CD14-positive monocyte (primary cell): ENCODE measurements around the gene HSPB1. TPM values are rescaled to one million over a fixed set of nuclear protein-coding genes. Genes with fewer than 3 reads are reported as not detected.
A peak's percentile ranks its signal among the peaks of the same experiment; 100 is the strongest.

Source experiments
- DNase-seq, 3 donors: peaks; one replicate each; pipeline ENCODE4 v3.0.0-alpha.2; 2011 to 2022
- H2AFZ ChIP-seq: 2 replicates; pipeline ENCODE4 v1.6.0; 2012; ENCODE audit warnings: mild to moderate bottlenecking, low read depth, low read length, inconsistent platforms; ENCODE audit not compliant: insufficient read depth, poor library complexity, severe bottlenecking
- H3K27ac ChIP-seq, 2 donors: 1 replicate in 1 of 2; 2 replicates in 1 of 2; pipeline ENCODE4 v1.5.1; 2012 to 2013; ENCODE audit warnings: low read length in 2 of 2, control low read depth in 1 of 2, inconsistent platforms in 1 of 2, low read depth in 1 of 2, mild to moderate bottlenecking in 1 of 2
- H3K27me3 ChIP-seq, 2 donors: one replicate each; pipeline versions ENCODE4 v1.6.0 to v1.6.1; 2011 to 2013; ENCODE audit warnings: low read length in 2 of 2; ENCODE audit not compliant: control insufficient read depth in 2 of 2, insufficient read depth in 2 of 2
- H3K36me3 ChIP-seq, 2 donors: replicated peaks in 1 of 2; 1 replicate in 1 of 2; 2 replicates in 1 of 2; pipeline versions ENCODE4 v1.5.1 to v1.6.1; 2012 to 2013; ENCODE audit warnings: low read length in 2 of 2, control low read depth in 1 of 2, inconsistent platforms in 1 of 2, mild to moderate bottlenecking in 1 of 2; ENCODE audit not compliant: insufficient read depth in 2 of 2, control insufficient read depth in 1 of 2
- H3K4me1 ChIP-seq, 2 donors: 1 replicate in 1 of 2; 2 replicates in 1 of 2; pipeline versions ENCODE4 v1.5.1 to v1.6.1; 2012 to 2013; ENCODE audit warnings: low read length in 2 of 2, control low read depth in 1 of 2, inconsistent platforms in 1 of 2, mild to moderate bottlenecking in 1 of 2, moderate library complexity in 1 of 2; ENCODE audit not compliant: insufficient read depth in 2 of 2, control insufficient read depth in 1 of 2
- H3K4me2 ChIP-seq: replicated peaks from 2 replicates; pipeline ENCODE3; 2012; ENCODE audit warnings: low read length, moderate library complexity, mild to moderate bottlenecking; ENCODE audit not compliant: poor library complexity, severe bottlenecking; ENCODE audit errors: extremely low read depth
- H3K4me3 ChIP-seq, 3 experiments: fragments of 200-600 bp in 1 of 3; sonication (generic) in 1 of 3; replicated peaks in 1 of 3; 1 replicate in 2 of 3; 2 replicates in 1 of 3; pipeline ENCODE4 v1.5.1; 2011 to 2013; ENCODE audit warnings: low read length in 3 of 3, mild to moderate bottlenecking in 3 of 3, control low read depth in 2 of 3, low read depth in 2 of 3, inconsistent platforms in 1 of 3, moderate library complexity in 1 of 3
- H3K79me2 ChIP-seq: 2 replicates; pipeline ENCODE4 v1.6.0; 2012; ENCODE audit warnings: mild to moderate bottlenecking, control low read depth, inconsistent platforms, low read length, moderate library complexity; ENCODE audit not compliant: insufficient read depth
- H3K9ac ChIP-seq: 2 replicates; pipeline ENCODE4 v1.6.0; 2017; ENCODE audit warnings: low read length, mild to moderate bottlenecking; ENCODE audit not compliant: insufficient read depth, poor library complexity, severe bottlenecking
- H3K9me3 ChIP-seq, 2 donors: replicated peaks in 1 of 2; 1 replicate in 1 of 2; 2 replicates in 1 of 2; pipeline versions ENCODE4 v1.5.1 to v1.6.1; 2012 to 2013; ENCODE audit warnings: low read length in 2 of 2, control low read depth in 1 of 2; ENCODE audit not compliant: control insufficient read depth in 1 of 2, insufficient read depth in 1 of 2
- H4K20me1 ChIP-seq: 2 replicates; pipeline ENCODE4 v1.6.0; 2012; ENCODE audit warnings: mild to moderate bottlenecking, low read length, control low read depth, moderate library complexity; ENCODE audit not compliant: insufficient read depth
- H3K27ac Mint-ChIP-seq, 7 donors: one replicate each; pipeline ENCODE4 v1.8.0; 2020; ENCODE audit warnings: mild to moderate bottlenecking in 7 of 7, mixed read lengths in 7 of 7, moderate library complexity in 6 of 7, inconsistent platforms in 2 of 7
- H3K27me3 Mint-ChIP-seq, 3 donors: one replicate each; pipeline ENCODE4 v1.8.0; 2021 to 2022; ENCODE audit warnings: low read depth in 3 of 3, mild to moderate bottlenecking in 3 of 3, mixed read lengths in 3 of 3, moderate library complexity in 3 of 3, inconsistent platforms in 1 of 3
- H3K36me3 Mint-ChIP-seq, 2 donors: one replicate each; pipeline ENCODE4 v1.8.0; 2020; ENCODE audit warnings: mixed read lengths in 2 of 2, inconsistent platforms in 1 of 2, mild to moderate bottlenecking in 1 of 2
- H3K4me1 Mint-ChIP-seq: one replicate; pipeline ENCODE4 v1.8.0; 2020; ENCODE audit warnings: mild to moderate bottlenecking, mixed read lengths
- H3K4me3 Mint-ChIP-seq, 2 donors: one replicate each; pipeline ENCODE4 v1.8.0; 2020; ENCODE audit warnings: mild to moderate bottlenecking in 2 of 2, mixed read lengths in 2 of 2, moderate library complexity in 1 of 2
- H3K9me3 Mint-ChIP-seq, 7 donors: one replicate each; pipeline ENCODE4 v1.8.0; 2020 to 2022; ENCODE audit warnings: mixed read lengths in 7 of 7, mild to moderate bottlenecking in 6 of 7, moderate library complexity in 6 of 7, inconsistent platforms in 2 of 7
- CTCF ChIP-seq: fragments of 200-600 bp; IDR thresholded peaks from one replicate; pipeline ENCODE4 v1.8.0; 2022; ENCODE audit warnings: antibody characterized with exemption, mild to moderate bottlenecking
- WGBS: methylation state at CpG from one replicate; pipeline ENCODE4 v1.1.5; 2013; ENCODE audit warnings: missing lambda C conversion rate; ENCODE audit not compliant: insufficient coverage; 5-methylcytosine and 5-hydroxymethylcytosine counted together
- intact Hi-C, 2 donors: fragments of 100-400 bp; cut with micrococcal nuclease; formaldehyde crosslinking; loops; one replicate each; pipeline versions ENCODE4 v1.15.0 to v1.15.1; 2023
- polyA plus RNA-seq, 3 donors: library from polyadenylated mRNA; depleted of rRNA in 1 of 3; unstranded in 2 of 3; stranded (reverse) in 1 of 3; fragments of 300-500 nt in 2 of 3; fragments of >200 nt in 1 of 3; fragmentation: Illumina TruSeq in 2 of 3; gene quantifications; 1 replicate in 2 of 3; 2 replicates in 1 of 3; pipeline ENCODE4 v1.2.3, GENCODE V29; 2012 to 2021

The HSPB1 gene
- polyA plus RNA-seq, 3 donors, result 8.3 to 20.7 (median 8.9) TPM

GRCh38 chr7:76328389-76328788 is 25.9 kb downstream of the HSPB1 start:
- WGBS, result 65% methylated on average over 8 of the region's 15 CpGs
- Histone ChIP-seq H3K4me2 (no peak overlapping the region), H3K36me3 (peaks cover 46 to 68% of the 10 kb centered on the region in 2 donors), H2AFZ (no peak overlapping the region), H3K79me2 (peaks cover 90% of the 10 kb centered on the region), H3K9ac (no peak overlapping the region), H3K27ac (no peak overlapping the region), H3K27me3 (no peaks in the 10 kb centered on the region), H4K20me1 (peaks cover 98% of the 10 kb centered on the region), H3K4me1 (peaks cover 14 to 16% of the 10 kb centered on the region in 2 donors), H3K4me3 (no peak overlapping the region), H3K9me3 (no peaks in the 10 kb centered on the region)
- H3K27me3 Mint-ChIP-seq, result no peaks in the 10 kb centered on the region
- no peak overlapping the region for H3K4me3 Mint-ChIP-seq
- intact Hi-C loops, result no loop called here
- H3K27ac Mint-ChIP-seq, result peak overlapping the region in 2 of 7 donors; percentile 27 to 58
- H3K4me1 Mint-ChIP-seq, result peaks cover 41% of the 10 kb centered on the region
- peaks cover 43 to 74% of the 10 kb centered on the region in 2 donors for H3K36me3 Mint-ChIP-seq
- DNase-seq, result no peak
- no peak for TF ChIP-seq CTCF
- H3K9me3 Mint-ChIP-seq, result no peaks in the 10 kb centered on the region

- Mint-ChIP-seq H3K4me1 (peaks cover 52% of the 10 kb centered on the region), H3K9me3 (no peaks in the 10 kb centered on the region), H3K27ac (peak overlapping the region in 3 of 7 donors; percentile 33 to 69 (median 38)), H3K4me3 (no peak overlapping the region), H3K27me3 (no peaks in the 10 kb centered on the region), H3K36me3 (peaks cover 41 to 65% of the 10 kb centered on the region in 2 donors)
- Histone ChIP-seq H3K9me3 (no peaks in the 10 kb centered on the region), H4K20me1 (peaks cover 99% of the 10 kb centered on the region), H3K36me3 (peaks cover 44 to 58% of the 10 kb centered on the region in 2 donors), H3K79me2 (peaks cover 99% of the 10 kb centered on the region), H3K4me2 (no peak overlapping the region), H3K27me3 (no peaks in the 10 kb centered on the region), H3K4me1 (peaks cover 24 to 25% of the 10 kb centered on the region in 2 donors), H2AFZ (no peak overlapping the region), H3K9ac (no peak overlapping the region), H3K27ac (no peak overlapping the region), H3K4me3 (no peak overlapping the region)
- intact Hi-C loops, result no loop called here
- DNase-seq, result no peak
- WGBS, result 96% methylated on average over 24 of the region's 29 CpGs
- no peak for TF ChIP-seq CTCF
Measured at GRCh38 chr7:76329479-76329878, 27.0 kb downstream of the HSPB1 start.
